Measurements from ENCODE around the gene DNAJC16. TPM values are rescaled to one million over a fixed set of nuclear protein-coding genes. Genes with fewer than 3 reads are reported as not detected.

DNAJC16 gene
- total RNA-seq, 1 experiment from 2014 or later: 15.7 TPM

- DNase-seq: peak; percentile 21
- Histone ChIP-seq H3K36me3 (replicated peaks; ENCODE audit: control insufficient read depth, insufficient read depth, low read length) (no peaks in the 10 kb centered on the region), H3K4me3 (ENCODE audit: insufficient read depth, low read depth, low read length) (no peak overlapping the region), H3K27me3 (ENCODE audit: control insufficient read depth, insufficient read depth, low read length) (peaks cover 3% of the 10 kb centered on the region)
Observed at GRCh38 chr1:15605398-15606383, 79.0 kb downstream of the DNAJC16 start.

- no peak for DNase-seq
- Histone ChIP-seq H3K27me3 (ENCODE audit: control insufficient read depth, insufficient read depth, low read length) (peaks cover 3% of the 10 kb centered on the region; the same call in 1 of the 2 replicates), H3K36me3 (replicated peaks; ENCODE audit: control insufficient read depth, insufficient read depth, low read length) (no peaks in the 10 kb centered on the region), H3K4me3 (ENCODE audit: insufficient read depth, low read depth, low read length) (no peak overlapping the region)
Observed at GRCh38 chr1:15609631-15610030, 83.0 kb downstream of the DNAJC16 start.

GRCh38 chr1:15610167-15610566 is 83.5 kb downstream of the DNAJC16 start:
- H3K27me3 ChIP-seq (ENCODE audit: control insufficient read depth, insufficient read depth, low read length): peaks cover 3% of the 10 kb centered on the region; the same call in 1 of the 2 replicates

GRCh38 chr1:15616373-15617172 is 89.9 kb downstream of the DNAJC16 start:
- H3K27me3 ChIP-seq (ENCODE audit: control insufficient read depth, insufficient read depth, low read length): no peaks in the 10 kb centered on the region
- H3K36me3 ChIP-seq (replicated peaks; ENCODE audit: control insufficient read depth, insufficient read depth, low read length): no peaks in the 10 kb centered on the region
- peak overlapping the region; percentile 33 for H3K4me3 ChIP-seq (ENCODE audit: insufficient read depth, low read depth, low read length)
- DNase-seq: peak; percentile 44

More at GRCh38 chr1:15610167-15610566, 83.5 kb downstream of the DNAJC16 start:
- no peak for DNase-seq
- no peaks in the 10 kb centered on the region for H3K36me3 ChIP-seq (replicated peaks; ENCODE audit: control insufficient read depth, insufficient read depth, low read length)
- no peak overlapping the region for H3K4me3 ChIP-seq (ENCODE audit: insufficient read depth, low read depth, low read length)

GRCh38 chr1:15617173-15618076 is 90.8 kb downstream of the DNAJC16 start, which contains the start of gene DDI2:
Gene DDI2, plus strand, starts transcription at chr1:15617458. Its CDS starts 213 bp downstream, at chr1:15617671.
- H3K36me3 ChIP-seq (replicated peaks; ENCODE audit: control insufficient read depth, insufficient read depth, low read length): no peaks in the 10 kb centered on the region
- peak within 1 kb of the TSS; percentile 98 for H3K4me3 ChIP-seq (ENCODE audit: insufficient read depth, low read depth, low read length)
- DNase-seq: peak; percentile 97
- no peaks in the 10 kb centered on the region for H3K27me3 ChIP-seq (ENCODE audit: control insufficient read depth, insufficient read depth, low read length)

- Histone ChIP-seq H3K27me3 (ENCODE audit: control insufficient read depth, insufficient read depth, low read length) (no peaks in the 10 kb centered on the region), H3K36me3 (replicated peaks; ENCODE audit: control insufficient read depth, insufficient read depth, low read length) (no peaks in the 10 kb centered on the region), H3K4me3 (ENCODE audit: insufficient read depth, low read depth, low read length) (peak overlapping the region; percentile 98)
- peak; percentile 43 for DNase-seq
Observed at GRCh38 chr1:15618077-15618654, 91.5 kb downstream of the DNAJC16 start.

GRCh38 chr1:15618655-15619525 is 92.2 kb downstream of the DNAJC16 start:
- Histone ChIP-seq H3K36me3 (replicated peaks; ENCODE audit: control insufficient read depth, insufficient read depth, low read length) (no peaks in the 10 kb centered on the region), H3K4me3 (ENCODE audit: insufficient read depth, low read depth, low read length) (peak overlapping the region; percentile 98), H3K27me3 (ENCODE audit: control insufficient read depth, insufficient read depth, low read length) (no peaks in the 10 kb centered on the region)
- no peak for DNase-seq

- DNase-seq: no peak
- Histone ChIP-seq H3K27me3 (ENCODE audit: control insufficient read depth, insufficient read depth, low read length) (no peaks in the 10 kb centered on the region), H3K36me3 (replicated peaks; ENCODE audit: control insufficient read depth, insufficient read depth, low read length) (no peaks in the 10 kb centered on the region), H3K4me3 (ENCODE audit: insufficient read depth, low read depth, low read length) (no peak overlapping the region)
Observed at GRCh38 chr1:15620155-15620545, 93.5 kb downstream of the DNAJC16 start.

- H3K4me3 ChIP-seq (ENCODE audit: insufficient read depth, low read depth, low read length): no peak overlapping the region
- H3K27me3 ChIP-seq (ENCODE audit: control insufficient read depth, insufficient read depth, low read length): no peaks in the 10 kb centered on the region
- no peaks in the 10 kb centered on the region for H3K36me3 ChIP-seq (replicated peaks; ENCODE audit: control insufficient read depth, insufficient read depth, low read length)
- no peak for DNase-seq
Observed at GRCh38 chr1:15620902-15621682, 94.4 kb downstream of the DNAJC16 start.

GRCh38 chr1:15621975-15622374 is 95.3 kb downstream of the DNAJC16 start:
- no peak overlapping the region for H3K4me3 ChIP-seq (ENCODE audit: insufficient read depth, low read depth, low read length)
- DNase-seq: no peak
- peaks cover 3% of the 10 kb centered on the region for H3K36me3 ChIP-seq (replicated peaks; ENCODE audit: control insufficient read depth, insufficient read depth, low read length)
- no peaks in the 10 kb centered on the region for H3K27me3 ChIP-seq (ENCODE audit: control insufficient read depth, insufficient read depth, low read length)

GRCh38 chr1:15622712-15623373 is 96.2 kb downstream of the DNAJC16 start:
- DNase-seq: no peak
- Histone ChIP-seq H3K27me3 (ENCODE audit: control insufficient read depth, insufficient read depth, low read length) (no peaks in the 10 kb centered on the region), H3K36me3 (replicated peaks; ENCODE audit: control insufficient read depth, insufficient read depth, low read length) (peaks cover 5% of the 10 kb centered on the region), H3K4me3 (ENCODE audit: insufficient read depth, low read depth, low read length) (no peak overlapping the region)

GRCh38 chr1:15623435-15623834 is 96.8 kb downstream of the DNAJC16 start:
- Histone ChIP-seq H3K36me3 (replicated peaks; ENCODE audit: control insufficient read depth, insufficient read depth, low read length) (peaks cover 5% of the 10 kb centered on the region), H3K4me3 (ENCODE audit: insufficient read depth, low read depth, low read length) (no peak overlapping the region), H3K27me3 (ENCODE audit: control insufficient read depth, insufficient read depth, low read length) (no peaks in the 10 kb centered on the region)
- DNase-seq: no peak

All from H7 (cell line).